ENCODE data around the gene KNDC1. TPM values are rescaled to one million over a fixed set of nuclear protein-coding genes. Genes with fewer than 3 reads are reported as not detected.

The KNDC1 gene
- total RNA-seq, 2 donors from 2014 or later, result 6.5 to 9.6 TPM

GRCh38 chr10:133257489-133258065 is 97.6 kb downstream of the KNDC1 start:
- 13 to 18% methylated on average over 17 to 27 of the region's 27 CpGs for WGBS, 2 experiments (ENCODE audit: insufficient coverage in 1 of 2, insufficient read length in 1 of 2)
- peak; percentile 84 for DNase-seq
- Histone ChIP-seq H3K27ac (ENCODE audit: low read depth, low read length) (no peak overlapping the region), H3K9me3 (ENCODE audit: control insufficient read depth, low read length) (no peaks in the 10 kb centered on the region), H3K4me1 (ENCODE audit: control insufficient read depth, insufficient read depth, low read length) (peaks cover 3% of the 10 kb centered on the region), H3K4me3 (ENCODE audit: low read length) (no peak overlapping the region), H3K36me3 (ENCODE audit: control insufficient read depth, insufficient read depth, low read length) (no peaks in the 10 kb centered on the region), H3K27me3 (ENCODE audit: control insufficient read depth, insufficient read depth, low read length, poor library complexity, severe bottlenecking) (peaks cover 5% of the 10 kb centered on the region), H3K9ac (ENCODE audit: extremely low read depth, low read length, poor library complexity, severe bottlenecking) (peak overlapping the region; percentile 0)
- peak overlapping the region; percentile 56 for H3K4me3 Mint-ChIP-seq
- H3K9me3 Mint-ChIP-seq, result no peaks in the 10 kb centered on the region
- H3K27me3 Mint-ChIP-seq (ENCODE audit: insufficient read depth), result peaks cover 22% of the 10 kb centered on the region
- H3K4me1 Mint-ChIP-seq, result peaks cover 7% of the 10 kb centered on the region
- peak; percentile 44 for TF ChIP-seq CTCF (conservative IDR thresholded peaks at IDR 0.05)
- H3K36me3 Mint-ChIP-seq (ENCODE audit: low read depth), result no peaks in the 10 kb centered on the region
- peak overlapping the region; percentile 48 for H3K27ac Mint-ChIP-seq

DNA sequence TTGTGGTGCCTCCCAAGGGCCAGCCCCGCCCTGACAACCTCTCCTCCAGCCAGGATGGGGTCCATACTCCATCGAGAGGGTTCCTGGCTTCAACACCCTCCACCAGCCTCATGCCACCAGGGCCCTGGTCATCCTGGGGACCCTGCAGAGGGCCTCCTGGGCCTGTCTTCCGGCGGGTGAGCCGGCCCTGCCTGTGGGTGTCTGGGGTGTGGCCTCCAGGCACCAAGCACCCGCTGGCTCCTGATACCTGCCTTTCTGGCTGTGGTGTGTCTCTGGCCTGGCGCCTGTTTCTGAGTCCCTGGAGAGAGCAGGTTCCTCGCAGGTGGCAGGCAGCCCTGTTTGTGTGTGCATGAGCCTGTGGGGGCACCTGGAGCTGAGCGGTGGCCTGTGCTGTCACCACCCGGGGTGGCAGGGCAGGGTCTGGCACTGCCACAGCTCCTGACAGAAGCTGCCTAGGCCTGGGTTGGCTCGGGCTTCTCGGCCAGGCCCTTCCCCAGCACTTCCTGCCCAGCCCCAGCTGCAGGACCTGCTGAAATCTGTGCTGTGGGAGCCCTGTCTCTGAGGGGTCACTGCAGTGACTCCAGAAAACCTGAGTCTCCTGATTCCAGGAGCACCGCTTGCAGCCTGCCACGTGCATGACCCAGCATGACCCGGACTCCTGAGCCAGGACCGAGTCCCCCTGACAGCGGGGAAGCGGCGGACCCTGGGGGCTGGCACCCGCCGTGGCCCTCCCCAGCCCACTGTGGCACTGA is 98.2 kb downstream of the KNDC1 start:
- Mint-ChIP-seq H3K36me3 (ENCODE audit: low read depth) (no peaks in the 10 kb centered on the region), H3K4me3 (peak overlapping the region; percentile 56), H3K4me1 (peaks cover 7% of the 10 kb centered on the region), H3K27ac (no peak overlapping the region), H3K27me3 (ENCODE audit: insufficient read depth) (peaks cover 28% of the 10 kb centered on the region), H3K9me3 (no peaks in the 10 kb centered on the region)
- H3K36me3 ChIP-seq (ENCODE audit: control insufficient read depth, insufficient read depth, low read length), result no peaks in the 10 kb centered on the region
- H3K27me3 ChIP-seq (ENCODE audit: control insufficient read depth, insufficient read depth, low read length, poor library complexity, severe bottlenecking), result peaks cover 11% of the 10 kb centered on the region
- no peak for TF ChIP-seq CTCF (conservative IDR thresholded peaks at IDR 0.05)
- peaks cover 3% of the 10 kb centered on the region for H3K4me1 ChIP-seq (ENCODE audit: control insufficient read depth, insufficient read depth, low read length)
- no peak overlapping the region for H3K4me3 ChIP-seq (ENCODE audit: low read length)
- H3K9me3 ChIP-seq (ENCODE audit: control insufficient read depth, low read length), result no peaks in the 10 kb centered on the region
- peak; percentile 64 for DNase-seq
- H3K27ac ChIP-seq (ENCODE audit: low read depth, low read length), result no peak overlapping the region
- 90 to 91% methylated on average over 8 to 21 of the region's 21 CpGs for WGBS, 2 experiments (ENCODE audit: insufficient coverage in 1 of 2, insufficient read length in 1 of 2)
- no peak overlapping the region for H3K9ac ChIP-seq (ENCODE audit: extremely low read depth, low read length, poor library complexity, severe bottlenecking)

DNA sequence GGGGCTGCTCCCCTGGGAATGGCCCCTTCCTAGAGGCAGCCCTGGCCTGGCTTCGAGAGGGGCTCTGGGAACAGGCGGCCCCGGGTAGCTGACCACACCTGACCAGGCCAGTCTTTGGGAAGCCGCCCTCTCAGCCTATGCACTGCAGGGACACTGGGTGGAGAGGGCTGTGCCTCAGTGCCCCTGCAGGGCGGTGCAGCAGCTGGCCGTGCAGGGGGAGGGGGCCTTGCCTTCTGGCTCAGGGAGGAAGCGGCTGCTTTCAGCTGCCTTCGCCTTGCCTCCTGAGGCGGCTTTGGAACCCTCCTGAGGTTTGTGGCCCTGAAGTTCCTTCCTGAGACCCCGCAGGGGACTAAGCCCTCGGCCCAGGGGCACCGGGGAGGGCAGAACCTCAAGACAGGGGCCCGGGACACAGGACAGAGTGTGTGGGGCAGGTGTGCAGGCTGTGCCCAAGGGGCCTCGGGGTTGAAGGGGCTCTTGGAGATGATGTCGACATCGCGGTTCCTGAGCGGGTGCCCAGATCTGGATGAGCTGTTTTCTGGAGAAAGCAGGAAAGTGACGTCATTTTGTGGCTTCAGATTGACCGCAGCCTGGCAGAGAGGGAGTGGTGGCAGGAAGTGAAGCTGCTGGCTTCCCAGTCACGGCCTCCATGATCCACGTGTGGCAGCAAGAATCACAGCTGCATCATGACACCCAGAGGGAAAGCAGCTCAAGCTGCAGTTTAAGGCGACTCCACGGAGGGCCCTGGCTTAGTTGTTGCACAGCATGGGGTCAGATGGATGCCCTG is 99.0 kb downstream of the KNDC1 start:
- no peak overlapping the region for H3K4me3 Mint-ChIP-seq
- Histone ChIP-seq H3K27me3 (ENCODE audit: control insufficient read depth, insufficient read depth, low read length, poor library complexity, severe bottlenecking) (peaks cover 16% of the 10 kb centered on the region), H3K9me3 (ENCODE audit: control insufficient read depth, low read length) (no peaks in the 10 kb centered on the region), H3K27ac (ENCODE audit: low read depth, low read length) (no peak overlapping the region), H3K9ac (ENCODE audit: extremely low read depth, low read length, poor library complexity, severe bottlenecking) (no peak overlapping the region), H3K4me1 (ENCODE audit: control insufficient read depth, insufficient read depth, low read length) (peaks cover 3% of the 10 kb centered on the region), H3K4me3 (ENCODE audit: low read length) (no peak overlapping the region), H3K36me3 (ENCODE audit: control insufficient read depth, insufficient read depth, low read length) (no peaks in the 10 kb centered on the region)
- H3K9me3 Mint-ChIP-seq, result no peaks in the 10 kb centered on the region
- H3K36me3 Mint-ChIP-seq (ENCODE audit: low read depth), result no peaks in the 10 kb centered on the region
- DNase-seq, result no peak
- H3K4me1 Mint-ChIP-seq, result peaks cover 7% of the 10 kb centered on the region
- H3K27ac Mint-ChIP-seq, result no peak overlapping the region
- no peak for TF ChIP-seq CTCF (conservative IDR thresholded peaks at IDR 0.05)
- H3K27me3 Mint-ChIP-seq (ENCODE audit: insufficient read depth), result peaks cover 36% of the 10 kb centered on the region
- WGBS, 2 experiments (ENCODE audit: insufficient coverage in 1 of 2, insufficient read length in 1 of 2), result 87 to 88% methylated on average over 16 to 24 of the region's 24 CpGs
